H9 (cell line): ENCODE data around the gene CYP2J2. TPM values are rescaled to one million over a fixed set of nuclear protein-coding genes. Genes with fewer than 3 reads are reported as not detected.

ENCODE experiments used
- DNase-seq: peaks from one replicate; pipeline ENCODE4 v3.0.0-alpha.2; 2017
- H2AFZ ChIP-seq: one replicate; pipeline ENCODE4 v1.6.1; 2013; ENCODE audit warnings: mild to moderate bottlenecking, low read length, control low read depth, moderate library complexity
- H2AK5ac ChIP-seq: 2 replicates; pipeline ENCODE4 v1.6.1; 2013; ENCODE audit warnings: low read length, control low read depth, mixed read lengths; ENCODE audit not compliant: insufficient read length
- H2BK120ac ChIP-seq: one replicate; pipeline ENCODE4 v1.6.1; 2013; ENCODE audit warnings: low read depth, mild to moderate bottlenecking, low read length, control low read depth, inconsistent platforms; ENCODE audit not compliant: poor library complexity, severe bottlenecking
- H2BK12ac ChIP-seq: 2 replicates; pipeline ENCODE4 v1.6.1; 2013; ENCODE audit warnings: low read length, control low read depth, mixed read lengths, low read depth; ENCODE audit not compliant: insufficient read length
- H2BK15ac ChIP-seq: 2 replicates; pipeline ENCODE4 v1.6.1; 2013; ENCODE audit warnings: low read depth, low read length, control low read depth
- H2BK20ac ChIP-seq: one replicate; pipeline ENCODE4 v1.6.1; 2013; ENCODE audit warnings: low read depth, mild to moderate bottlenecking, low read length, control low read depth, inconsistent platforms; ENCODE audit not compliant: poor library complexity, severe bottlenecking
- H2BK5ac ChIP-seq: 2 replicates; pipeline ENCODE4 v1.6.1; 2013; ENCODE audit warnings: low read length, control low read depth, mixed read lengths; ENCODE audit not compliant: insufficient read length
- H3K14ac ChIP-seq: 2 replicates; pipeline ENCODE4 v1.6.1; 2013; ENCODE audit warnings: low read length, control low read depth; ENCODE audit not compliant: insufficient read depth
- H3K18ac ChIP-seq: 2 replicates; pipeline ENCODE4 v1.6.1; 2013; ENCODE audit warnings: low read depth, mild to moderate bottlenecking, mixed read lengths, low read length, control low read depth; ENCODE audit not compliant: insufficient read length
- H3K23ac ChIP-seq: 2 replicates; pipeline ENCODE4 v1.6.1; 2013; ENCODE audit warnings: low read length, control low read depth, mixed read lengths, low read depth; ENCODE audit not compliant: insufficient read length
- H3K23me2 ChIP-seq: 2 replicates; pipeline ENCODE4 v1.6.1; 2013; ENCODE audit warnings: low read depth, mild to moderate bottlenecking, mixed read lengths, low read length, control low read depth; ENCODE audit not compliant: insufficient read length, poor library complexity, severe bottlenecking
- H3K27ac ChIP-seq: 2 replicates; pipeline ENCODE4 v1.5.1; 2013; ENCODE audit warnings: low read length, control low read depth, mixed read lengths, low read depth; ENCODE audit not compliant: insufficient read length
- H3K27me3 ChIP-seq: 2 replicates; pipeline ENCODE4 v1.6.1; 2013; ENCODE audit warnings: low read length, control low read depth, inconsistent platforms; ENCODE audit not compliant: insufficient read depth
- H3K4ac ChIP-seq: 2 replicates; pipeline ENCODE4 v1.6.1; 2013; ENCODE audit warnings: low read depth, mild to moderate bottlenecking, control low read depth, inconsistent platforms, low read length, moderate library complexity
- H3K4me1 ChIP-seq: 2 replicates; pipeline ENCODE4 v1.6.1; 2013; ENCODE audit warnings: low read length, control low read depth, inconsistent platforms; ENCODE audit not compliant: insufficient read depth
- H3K4me2 ChIP-seq: 2 replicates; pipeline ENCODE4 v1.6.1; 2013; ENCODE audit warnings: low read length, control low read depth, mixed read lengths; ENCODE audit not compliant: insufficient read length, insufficient read depth
- H3K56ac ChIP-seq: 2 replicates; pipeline ENCODE4 v1.6.1; 2013; ENCODE audit warnings: low read depth, mild to moderate bottlenecking, mixed read lengths, low read length, control low read depth; ENCODE audit not compliant: insufficient read length
- H3K79me1 ChIP-seq: 2 replicates; pipeline ENCODE4 v1.6.1; 2013; ENCODE audit warnings: low read depth, mild to moderate bottlenecking, moderate library complexity, low read length, control low read depth, inconsistent platforms; ENCODE audit not compliant: insufficient read depth, poor library complexity, severe bottlenecking
- H3K79me2 ChIP-seq: 2 replicates; pipeline ENCODE4 v1.6.1; 2013; ENCODE audit warnings: low read length, control low read depth, inconsistent platforms; ENCODE audit not compliant: insufficient read depth
- H3K9ac ChIP-seq: 2 replicates; pipeline ENCODE4 v1.6.1; 2013; ENCODE audit warnings: low read length, control low read depth, mixed read lengths; ENCODE audit not compliant: insufficient read length; ENCODE audit errors: extremely low read depth
- H3K9me3 ChIP-seq: one replicate; pipeline ENCODE4 v1.6.1; 2013; ENCODE audit warnings: low read depth, low read length, inconsistent platforms; ENCODE audit not compliant: control insufficient read depth
- H3T11ph ChIP-seq: one replicate; pipeline ENCODE4 v1.6.1; 2013; ENCODE audit warnings: mild to moderate bottlenecking, low read length, control low read depth, inconsistent platforms
- H4K20me1 ChIP-seq: one replicate; pipeline ENCODE4 v1.6.1; 2013; ENCODE audit not compliant: control insufficient read depth, insufficient read length, insufficient read depth
- H4K5ac ChIP-seq: 2 replicates; pipeline ENCODE4 v1.6.1; 2013; ENCODE audit warnings: low read depth, mild to moderate bottlenecking, mixed read lengths, low read length, control low read depth; ENCODE audit not compliant: insufficient read length
- H4K8ac ChIP-seq: replicated peaks from 2 replicates; pipeline ENCODE4 v1.6.1; 2013; ENCODE audit warnings: low read length, control low read depth, mixed read lengths, low read depth; ENCODE audit not compliant: insufficient read length
- H4K91ac ChIP-seq: 2 replicates; pipeline ENCODE4 v1.6.1; 2013; ENCODE audit warnings: low read depth, mild to moderate bottlenecking, moderate library complexity, mixed read lengths, low read length, control low read depth; ENCODE audit not compliant: insufficient read length
- H3K27ac Mint-ChIP-seq, 3 experiments: 2 replicates in 2 of 3; 3 replicates in 1 of 3; pipeline ENCODE4 v1.8.0; 2020 to 2021; ENCODE audit warnings: mixed read lengths in 3 of 3, mild to moderate bottlenecking in 1 of 3, moderate library complexity in 1 of 3
- H3K27me3 Mint-ChIP-seq: 2 replicates; pipeline ENCODE4 v1.8.0; 2021; ENCODE audit warnings: low read depth, mild to moderate bottlenecking, moderate library complexity, mixed read lengths
- H3K36me3 Mint-ChIP-seq, 3 experiments: 2 replicates in 2 of 3; 3 replicates in 1 of 3; pipeline ENCODE4 v1.8.0; 2020 to 2021; ENCODE audit warnings: low read depth in 3 of 3, mixed read lengths in 3 of 3; ENCODE audit not compliant: insufficient read depth in 1 of 3
- H3K4me1 Mint-ChIP-seq, 2 experiments: 2 replicates each; pipeline ENCODE4 v1.8.0; 2020; ENCODE audit warnings: mixed read lengths in 2 of 2
- H3K4me3 Mint-ChIP-seq, 2 experiments: 2 replicates in 1 of 2; 3 replicates in 1 of 2; pipeline ENCODE4 v1.8.0; 2020 to 2021; ENCODE audit warnings: mild to moderate bottlenecking in 2 of 2, mixed read lengths in 2 of 2, moderate library complexity in 1 of 2
- H3K9me3 Mint-ChIP-seq, 2 experiments: 2 replicates in 1 of 2; 3 replicates in 1 of 2; pipeline ENCODE4 v1.8.0; 2020; ENCODE audit warnings: mild to moderate bottlenecking in 2 of 2, mixed read lengths in 2 of 2, moderate library complexity in 1 of 2
- CTCF ChIP-seq: fragments of 200-600 bp; sonication (generic); conservative IDR thresholded peaks from 3 replicates; pipeline ENCODE4 v1.8.0; 2021; ENCODE audit warnings: antibody characterized with exemption, mild to moderate bottlenecking
- WGBS: extraction: QIAGEN DNeasy Blood & Tissue Kit; methylation state at CpG from one replicate; pipeline ENCODE4 v1.1.7; 2013; ENCODE audit warnings: missing lambda C conversion rate, low lambda C conversion rate, mixed read lengths; ENCODE audit not compliant: insufficient read length; ENCODE audit errors: extremely low coverage; 5-methylcytosine and 5-hydroxymethylcytosine counted together
- total RNA-seq: library from RNA; stranded (reverse); gene quantifications from 2 replicates; pipeline ENCODE4 v1.2.1, GENCODE V29; 2021

The CYP2J2 gene
- total RNA-seq, 1 experiment from 2014 or later: 0.57 TPM

GRCh38 chr1:59947047-59947938 is 20.7 kb upstream of the CYP2J2 start:
- H2AFZ ChIP-seq: no peak overlapping the region

More at GRCh38 chr1:59947047-59947938, 20.7 kb upstream of the CYP2J2 start:
- DNase-seq: peak; percentile 63
- Histone ChIP-seq H4K20me1 (no peaks in the 10 kb centered on the region), H3K9ac (no peak overlapping the region), H3K23ac (no peak overlapping the region), H3K79me1 (no peaks in the 10 kb centered on the region), H4K5ac (no peak overlapping the region), H3K27me3 (no peaks in the 10 kb centered on the region), H3K18ac (no peak overlapping the region), H4K91ac (no peak overlapping the region), H2BK15ac (no peak overlapping the region), H3K4me2 (no peak overlapping the region), H2BK12ac (no peak overlapping the region), H3T11ph (no peak overlapping the region), H3K14ac (no peak overlapping the region), H2BK20ac (no peak overlapping the region), H3K56ac (no peak overlapping the region), H3K9me3 (no peaks in the 10 kb centered on the region), H3K27ac (no peak overlapping the region), H4K8ac (no peak overlapping the region), H3K4ac (no peak overlapping the region), H2BK120ac (no peak overlapping the region), H3K79me2 (no peaks in the 10 kb centered on the region), H3K4me1 (no peaks in the 10 kb centered on the region), H2BK5ac (no peak overlapping the region), H3K23me2 (no peaks in the 10 kb centered on the region), H2AK5ac (no peak overlapping the region)
- TF ChIP-seq CTCF: peak; percentile 94
- Mint-ChIP-seq H3K4me3 (no peak overlapping the region), H3K9me3 (no peaks in the 10 kb centered on the region), H3K36me3 (no peaks in the 10 kb centered on the region), H3K27ac (no peak overlapping the region), H3K4me1 (no peaks in the 10 kb centered on the region), H3K27me3 (no peaks in the 10 kb centered on the region; the same call in 1 of the 2 replicates)
- WGBS: no CpG with 5 or more reads among the region's 6 CpGs
